Stomach (tissue), 9 donors: ENCODE measurements around the gene CTRB1. TPM values are rescaled to one million over a fixed set of nuclear protein-coding genes. Genes with fewer than 3 reads are reported as not detected.

ENCODE experiments used
- DNase-seq, 2 donors: peaks; one replicate each; pipeline versions ENCODE4 v3.0.0 to v3.0.0-alpha.2; 2013 to 2019
- H3K27ac ChIP-seq, 5 donors: fragments of 200-600 bp in 4 of 5; sonication (generic) in 4 of 5; one replicate each; pipeline ENCODE4 v1.5.1; 2013 to 2019; ENCODE audit warnings: mild to moderate bottlenecking in 1 of 5, moderate library complexity in 1 of 5
- H3K27me3 ChIP-seq, 3 donors: fragments of 200-600 bp; sonication (generic); one replicate each; pipeline ENCODE4 v1.5.1; 2017 to 2019; ENCODE audit warnings: mixed run types in 1 of 3
- H3K36me3 ChIP-seq, 4 donors: fragments of 200-600 bp; sonication (generic); 1 replicate in 3 of 4; 2 replicates in 1 of 4; pipeline ENCODE4 v1.5.1; 2016 to 2019
- H3K4me1 ChIP-seq, 4 donors: fragments of 200-600 bp; sonication (generic); one replicate each; pipeline ENCODE4 v1.5.1; 2016 to 2019
- H3K4me3 ChIP-seq, 4 donors: fragments of 200-600 bp; sonication (generic) in 3 of 4; one replicate each; pipeline ENCODE4 v1.5.1; 2016 to 2019; ENCODE audit warnings: mild to moderate bottlenecking in 1 of 4
- H3K9me3 ChIP-seq, 4 donors: fragments of 200-600 bp; sonication (generic); one replicate each; pipeline ENCODE4 v1.5.1; 2016 to 2019
- CTCF ChIP-seq, 7 experiments: fragments of 450-650 bp in 4 of 7; fragments of 200-600 bp in 3 of 7; sonication (generic) in 3 of 7; IDR thresholded peaks; one replicate each; pipeline ENCODE4 v1.5.1; 2016 to 2019; ENCODE audit warnings: antibody characterized with exemption in 7 of 7, control low read depth in 2 of 7, mild to moderate bottlenecking in 1 of 7
- EP300 ChIP-seq: sonication (generic); formaldehyde crosslinking; IDR thresholded peaks from one replicate; pipeline ENCODE4 v1.6.1; 2017; ENCODE audit warnings: antibody characterized with exemption
- POLR2A ChIP-seq, 4 donors: fragments of 450-650 bp; IDR thresholded peaks; one replicate each; pipeline ENCODE4 v1.6.1; 2016; ENCODE audit warnings: antibody characterized with exemption in 4 of 4, control low read depth in 2 of 4, mild to moderate bottlenecking in 1 of 4, moderate library complexity in 1 of 4
- POLR2AphosphoS5 ChIP-seq, 3 donors: sonication (generic); formaldehyde crosslinking; IDR thresholded peaks; one replicate each; pipeline ENCODE4 v1.6.1; 2016; ENCODE audit warnings: antibody characterized with exemption in 3 of 3
- WGBS, 5 donors: extraction: QIAGEN DNeasy Blood & Tissue Kit in 3 of 5; methylation state at CpG; one replicate each; pipeline versions ENCODE4 v1.1.5 to v1.1.7; 2013 to 2018; 5-methylcytosine and 5-hydroxymethylcytosine counted together
- intact Hi-C: fragments of 100-400 bp; cut with DNase I; formaldehyde crosslinking; loops from one replicate; pipeline ENCODE4 v1.15.1; 2023; ENCODE audit warnings: low total_unique reads
- polyA plus RNA-seq, 3 donors: library from polyadenylated mRNA; stranded (reverse); fragments of 200-250 nt; gene quantifications; one replicate each; pipeline ENCODE4 v1.2.3, GENCODE V29; 2013
- total RNA-seq, 5 donors: library from RNA; depleted of rRNA; stranded (reverse); fragments of >200 nt; gene quantifications; one replicate each; pipeline versions ENCODE4 v1.1.0 to v1.2.3, GENCODE V29; 2014 to 2016
- donor health status: healthy with polysubstance abuse.
- donor health status: Bipolar disorder and iron deficiency.
- donor health status: healthy.

The CTRB1 gene
- total and polyA plus RNA-seq, 8 donors = 2.5 to 35.9 (median 2.9) TPM; not detected in 5

GRCh38 chr16:75229172-75230031 lies 10.6 kb downstream of the CTRB1 start:
- H3K27ac ChIP-seq = no peak overlapping the region
- H3K4me3 ChIP-seq = no peak overlapping the region
- intact Hi-C loops = loop anchor here (10.0 kb wide), 1 partner anchor 165 kb away; no protein-coding TSS in a partner anchor
- no peaks in the 10 kb centered on the region for H3K9me3 ChIP-seq
- H3K36me3 ChIP-seq = peaks cover 30 to 68% (median 62%) of the 10 kb centered on the region in 4 donors
- no peak for DNase-seq
- no peak for TF ChIP-seq EP300
- no peak for TF ChIP-seq POLR2A (IDR thresholded peaks at IDR 0.05)
- no peak for TF ChIP-seq POLR2AphosphoS5 (IDR thresholded peaks at IDR 0.05)
- TF ChIP-seq CTCF (IDR thresholded peaks at IDR 0.05) = no peak
- peaks cover 0 to 13% (median 0%) of the 10 kb centered on the region in 3 donors for H3K27me3 ChIP-seq
- H3K4me1 ChIP-seq = peaks cover 5 to 22% (median 11%) of the 10 kb centered on the region in 4 donors
- 87 to 96% (median 92%) methylated on average over 18 to 48 of the region's 48 CpGs for WGBS, 5 donors

GRCh38 chr16:75230471-75231110 lies 11.8 kb downstream of the CTRB1 start:
- Histone ChIP-seq H3K27me3 (peaks cover 0 to 6% (median 0%) of the 10 kb centered on the region in 3 donors), H3K4me1 (peaks cover 8 to 34% (median 18%) of the 10 kb centered on the region in 4 donors), H3K36me3 (peaks cover 30 to 80% (median 74%) of the 10 kb centered on the region in 4 donors), H3K4me3 (no peak overlapping the region), H3K27ac (no peak overlapping the region), H3K9me3 (no peaks in the 10 kb centered on the region)
- TF ChIP-seq POLR2A (IDR thresholded peaks at IDR 0.05) (no peak), CTCF (IDR thresholded peaks at IDR 0.05) (no peak), POLR2AphosphoS5 (IDR thresholded peaks at IDR 0.05) (no peak), EP300 (no peak)
- DNase-seq = no peak
- intact Hi-C loops = loop anchor here (10.0 kb wide), 1 partner anchor 164 kb away; no protein-coding TSS in a partner anchor
- 75 to 85% (median 79%) methylated on average over 9 of the region's 9 CpGs for WGBS, 5 donors

- Histone ChIP-seq H3K36me3 (peaks cover 31 to 90% (median 84%) of the 10 kb centered on the region in 4 donors), H3K9me3 (no peaks in the 10 kb centered on the region), H3K4me1 (peaks cover 8 to 31% (median 18%) of the 10 kb centered on the region in 4 donors), H3K4me3 (no peak overlapping the region), H3K27me3 (peaks cover 0 to 6% (median 0%) of the 10 kb centered on the region in 3 donors), H3K27ac (no peak overlapping the region)
- no peak for DNase-seq
- TF ChIP-seq EP300 (no peak), POLR2A (IDR thresholded peaks at IDR 0.05) (no peak), CTCF (IDR thresholded peaks at IDR 0.05) (no peak), POLR2AphosphoS5 (IDR thresholded peaks at IDR 0.05) (no peak)
- intact Hi-C loops = loop anchor here (10.0 kb wide), 1 partner anchor 163 kb away; no protein-coding TSS in a partner anchor
- 78 to 93% (median 89%) methylated on average over 10 to 11 of the region's 11 CpGs for WGBS, 5 donors
Measured at GRCh38 chr16:75231570-75231969, 12.8 kb downstream of the CTRB1 start.

- H3K4me1 ChIP-seq = peaks cover 20 to 50% (median 34%) of the 10 kb centered on the region in 4 donors
- intact Hi-C loops = loop anchor here (10.0 kb wide), 1 partner anchor 161 kb away; no protein-coding TSS in a partner anchor
- no peak for DNase-seq
- peak overlapping the region in 4 of 5 donors; percentile 38 to 77 (median 60) for H3K27ac ChIP-seq
- no peaks in the 10 kb centered on the region for H3K27me3 ChIP-seq
- TF ChIP-seq EP300 (no peak), POLR2A (IDR thresholded peaks at IDR 0.05) (no peak), POLR2AphosphoS5 (IDR thresholded peaks at IDR 0.05) (no peak), CTCF (IDR thresholded peaks at IDR 0.05) (no peak)
- H3K4me3 ChIP-seq = peak overlapping the region in 1 of 4 donors; percentile 15
- H3K36me3 ChIP-seq = peaks cover 34 to 93% (median 83%) of the 10 kb centered on the region in 4 donors
- H3K9me3 ChIP-seq = no peaks in the 10 kb centered on the region
- 50 to 77% (median 56%) methylated on average over 4 to 7 of the region's 7 CpGs for WGBS, 5 donors
Measured at GRCh38 chr16:75233611-75233938, 14.8 kb downstream of the CTRB1 start.
